Measurements from ENCODE around the gene FYTTD1.

FYTTD1 gene

GRCh38 chr3:197830967-197831313, 81.3 kb downstream of the FYTTD1 start:
- DNase-seq, result no peak

GRCh38 chr3:197833930-197834715, 84.4 kb downstream of the FYTTD1 start:
- DNase-seq, result no peak

- DNase-seq, result no peak
These were observed 85.8 kb downstream of the FYTTD1 start for GRCh38 chr3:197835509-197835908.

- DNase-seq, result no peak
These were observed 86.6 kb downstream of the FYTTD1 start for GRCh38 chr3:197836244-197836643.

Measured in right kidney (tissue), 1 donor.